Tibial nerve (tissue), 3 donors: Measurements from ENCODE around the gene TATDN3.

ENCODE experiments used
- POLR2A ChIP-seq, 2 donors: fragments of 450-650 bp; IDR thresholded peaks; one replicate each; pipeline ENCODE4 v1.6.1; 2017; ENCODE audit warnings: antibody characterized with exemption in 2 of 2, mild to moderate bottlenecking in 2 of 2, moderate library complexity in 2 of 2
- TF ChIP-seq, protein P1 (sequence below), 5 experiments: fragments of 200-600 bp in 3 of 5; fragments of 450-650 bp in 2 of 5; sonication (generic) in 3 of 5; IDR thresholded peaks; one replicate each; pipeline ENCODE4 v1.5.1; 2016 to 2019; ENCODE audit warnings: antibody characterized with exemption in 5 of 5, mild to moderate bottlenecking in 3 of 5, moderate library complexity in 2 of 5

DNA sequence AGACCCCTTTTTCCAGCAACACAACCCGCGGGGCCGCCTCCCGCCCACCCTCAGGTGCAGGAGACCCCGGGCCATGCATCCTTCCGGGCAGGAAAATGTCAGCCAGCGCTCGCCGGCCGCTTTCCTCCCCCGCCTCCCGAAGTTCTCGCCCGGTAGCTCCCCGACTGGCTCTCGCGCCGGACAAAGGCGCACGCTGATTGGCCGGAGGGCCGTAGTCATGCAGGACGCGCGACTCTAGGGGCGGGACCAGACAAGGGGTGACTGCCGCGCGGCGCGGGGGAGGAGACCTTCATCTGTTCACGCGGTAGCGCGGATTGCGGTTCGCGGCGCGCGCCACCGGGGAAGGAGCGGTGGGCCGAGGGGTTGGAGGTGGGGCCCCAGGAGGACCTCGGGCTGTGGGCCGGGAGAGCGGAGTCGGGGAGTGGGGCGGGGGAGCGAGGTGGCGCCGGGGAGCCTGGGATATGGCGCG is 66.3 kb downstream of the TATDN3 start, which contains the start of gene FLVCR1:
- TF ChIP-seq, protein P1, sequence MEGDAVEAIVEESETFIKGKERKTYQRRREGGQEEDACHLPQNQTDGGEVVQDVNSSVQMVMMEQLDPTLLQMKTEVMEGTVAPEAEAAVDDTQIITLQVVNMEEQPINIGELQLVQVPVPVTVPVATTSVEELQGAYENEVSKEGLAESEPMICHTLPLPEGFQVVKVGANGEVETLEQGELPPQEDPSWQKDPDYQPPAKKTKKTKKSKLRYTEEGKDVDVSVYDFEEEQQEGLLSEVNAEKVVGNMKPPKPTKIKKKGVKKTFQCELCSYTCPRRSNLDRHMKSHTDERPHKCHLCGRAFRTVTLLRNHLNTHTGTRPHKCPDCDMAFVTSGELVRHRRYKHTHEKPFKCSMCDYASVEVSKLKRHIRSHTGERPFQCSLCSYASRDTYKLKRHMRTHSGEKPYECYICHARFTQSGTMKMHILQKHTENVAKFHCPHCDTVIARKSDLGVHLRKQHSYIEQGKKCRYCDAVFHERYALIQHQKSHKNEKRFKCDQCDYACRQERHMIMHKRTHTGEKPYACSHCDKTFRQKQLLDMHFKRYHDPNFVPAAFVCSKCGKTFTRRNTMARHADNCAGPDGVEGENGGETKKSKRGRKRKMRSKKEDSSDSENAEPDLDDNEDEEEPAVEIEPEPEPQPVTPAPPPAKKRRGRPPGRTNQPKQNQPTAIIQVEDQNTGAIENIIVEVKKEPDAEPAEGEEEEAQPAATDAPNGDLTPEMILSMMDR (IDR thresholded peaks at IDR 0.05) = peak in 1 of 5 experiments; percentile 43
- TF ChIP-seq POLR2A (IDR thresholded peaks at IDR 0.05) = peak in 1 of 2 donors; percentile 81
